HuH-7.5 (cell line): ENCODE data around the gene TAF8.
"Not testable (repeated sequence)": the region's sequence is repeated elsewhere in the genome, so short reads cannot be mapped to it uniquely, and the experiment has no call there.

ENCODE experiments used
- DNase-seq: peaks from one replicate; pipeline ENCODE4 v3.0.0; 2011; ENCODE audit warnings: low spot score

Gene TAF8, protein sequence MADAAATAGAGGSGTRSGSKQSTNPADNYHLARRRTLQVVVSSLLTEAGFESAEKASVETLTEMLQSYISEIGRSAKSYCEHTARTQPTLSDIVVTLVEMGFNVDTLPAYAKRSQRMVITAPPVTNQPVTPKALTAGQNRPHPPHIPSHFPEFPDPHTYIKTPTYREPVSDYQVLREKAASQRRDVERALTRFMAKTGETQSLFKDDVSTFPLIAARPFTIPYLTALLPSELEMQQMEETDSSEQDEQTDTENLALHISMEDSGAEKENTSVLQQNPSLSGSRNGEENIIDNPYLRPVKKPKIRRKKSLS

DNA sequence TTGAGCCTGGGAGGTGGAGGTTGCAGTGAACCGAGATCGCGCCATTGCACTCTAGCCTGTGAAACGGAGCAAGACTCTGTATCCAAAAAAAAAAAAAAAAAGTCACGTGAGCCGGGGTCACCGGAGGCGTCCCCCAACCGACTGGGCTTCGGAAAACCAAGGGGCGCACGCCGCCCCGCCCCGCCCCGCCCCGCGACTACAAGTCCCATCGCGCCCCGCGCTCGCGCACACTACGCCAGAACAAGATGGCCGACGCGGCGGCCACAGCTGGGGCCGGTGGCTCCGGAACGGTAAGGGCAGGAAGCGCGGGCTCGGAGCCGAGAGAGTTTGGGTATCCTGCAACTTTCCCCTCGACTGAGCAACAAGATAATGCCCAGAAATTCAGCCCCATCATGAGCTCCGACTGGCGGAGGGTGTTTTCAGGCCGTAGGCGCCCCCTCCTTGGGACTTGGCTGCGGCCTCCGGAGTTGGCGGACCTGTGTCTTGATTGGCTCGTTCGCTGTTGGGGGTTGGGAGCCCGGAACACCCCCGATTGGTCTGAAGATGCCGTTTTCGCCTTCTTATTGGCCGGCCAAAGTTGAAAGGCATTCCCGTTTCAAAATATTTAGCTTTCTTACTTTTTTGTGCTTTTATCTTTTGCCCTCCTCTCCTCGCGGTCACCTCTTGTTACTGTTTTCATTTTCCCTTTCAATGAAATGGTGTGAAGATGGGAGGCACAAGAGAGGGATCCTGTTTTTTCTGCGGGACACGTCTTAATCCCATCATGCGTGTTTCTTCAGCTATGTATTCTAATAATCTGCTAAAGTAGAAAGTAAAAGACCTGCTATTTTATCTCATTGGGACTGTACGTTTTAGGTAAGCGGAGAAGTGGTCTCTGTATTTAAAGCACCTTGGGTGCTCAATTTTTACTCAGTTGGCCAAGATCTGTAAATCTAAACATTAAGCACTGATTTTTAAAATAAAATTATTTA, at the start of gene TAF8:
TSS of gene TAF8 (plus strand) at position 228 of the 971 bp plus-strand sequence. CDS start at position 246, 18 bp downstream.
- peak; percentile 91 for DNase-seq

- no peak for DNase-seq
These were observed 48.8 kb upstream of the TAF8 start for GRCh38 chr6:42001506-42001905.

DNA sequence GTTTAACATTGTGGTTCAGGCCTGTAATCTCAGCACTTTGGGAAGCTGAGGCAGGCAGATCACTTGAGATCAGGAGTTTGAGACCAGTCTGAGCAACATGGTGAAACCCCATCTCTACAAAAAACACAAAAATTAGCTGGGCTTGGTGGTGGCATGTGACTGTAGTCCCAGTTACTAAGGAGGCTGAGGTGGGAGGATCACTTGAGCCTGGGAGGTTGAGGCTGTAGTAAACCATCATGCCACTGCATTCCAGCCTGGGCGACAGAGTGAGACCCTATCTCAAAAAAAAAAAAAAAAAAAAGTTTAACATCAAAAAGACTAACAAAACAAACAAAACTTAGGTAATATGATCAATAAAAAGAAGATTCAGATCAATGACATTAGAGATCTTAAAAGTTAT, 46.7 kb upstream of the TAF8 start:
- not testable (repeated sequence) for DNase-seq

- no peak for DNase-seq
These were observed 42.8 kb upstream of the TAF8 start for GRCh38 chr6:42007286-42008137.

DNA sequence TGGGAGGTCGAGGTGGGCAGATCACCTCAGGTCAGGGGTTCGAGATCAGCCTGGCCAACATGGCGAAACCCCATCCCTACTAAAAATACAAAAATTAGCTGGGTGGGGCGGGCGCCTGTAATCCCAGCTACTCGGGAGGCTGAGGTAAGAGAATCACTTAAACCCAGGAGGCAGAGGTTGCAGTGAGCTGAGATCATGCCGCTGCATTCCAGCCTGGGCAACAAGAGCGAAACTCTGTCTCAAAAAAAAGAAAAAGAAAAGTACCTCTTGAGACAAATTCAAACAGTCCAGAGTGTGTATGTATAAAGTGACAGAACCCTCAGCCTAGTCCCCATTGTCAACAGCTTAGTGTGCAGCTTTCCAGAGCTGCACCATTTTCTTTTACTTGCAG, 42.2 kb upstream of the TAF8 start:
- not testable (repeated sequence) for DNase-seq

DNA sequence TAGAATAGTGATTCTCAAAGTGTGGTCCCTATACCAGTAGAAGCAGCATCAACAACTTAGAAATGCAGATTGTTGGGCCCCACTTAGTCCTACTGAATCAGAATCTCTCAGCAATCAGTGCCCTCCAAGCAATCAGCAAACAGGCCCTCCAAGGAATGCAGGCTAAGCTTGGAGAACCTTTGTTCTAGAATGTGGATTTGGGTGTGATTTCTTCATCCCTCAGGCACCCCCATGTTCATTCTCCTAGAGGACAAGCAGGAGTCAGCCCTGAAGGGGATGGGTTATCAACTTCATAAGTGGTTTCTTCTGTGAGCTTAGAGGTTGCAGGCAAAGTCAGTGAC, 40.5 kb upstream of the TAF8 start:
- no peak for DNase-seq

DNA sequence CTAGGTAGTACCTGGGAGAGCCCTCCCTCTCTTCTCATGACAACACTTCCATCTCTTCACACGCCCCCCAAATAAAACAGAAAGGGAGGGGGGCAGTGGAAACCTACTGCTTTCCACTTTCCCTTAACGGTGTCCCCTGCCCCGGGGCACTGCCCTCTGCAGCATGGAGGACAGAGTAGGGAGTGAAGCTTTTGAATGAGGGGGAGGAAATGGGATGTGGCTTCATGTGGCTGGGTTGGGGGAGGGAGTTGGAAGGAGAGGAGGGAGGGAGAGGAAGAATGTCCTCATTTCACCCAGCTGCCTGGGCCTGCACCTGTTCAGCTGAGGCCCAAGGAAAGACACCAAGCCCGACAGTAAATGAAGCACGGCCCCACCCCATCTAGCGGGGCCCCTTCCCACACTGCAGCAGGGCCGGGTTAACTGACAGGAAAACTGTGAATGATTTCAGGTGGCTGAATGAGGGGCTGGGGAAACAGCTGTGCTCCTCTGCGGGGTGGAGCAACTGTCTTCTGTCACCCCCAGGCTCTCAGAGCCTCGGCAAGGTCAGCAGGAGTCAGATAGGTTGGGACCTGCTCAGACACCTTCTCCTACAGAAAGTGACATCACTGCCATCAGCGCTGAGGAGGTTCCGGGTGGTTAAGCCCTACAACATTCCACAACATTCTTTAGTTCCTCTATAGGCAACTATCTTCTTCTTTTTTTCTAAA, 40.0 kb upstream of the TAF8 start:
- no peak for DNase-seq

GRCh38 chr6:42010909-42011308, 39.4 kb upstream of the TAF8 start:
- no peak for DNase-seq

DNA sequence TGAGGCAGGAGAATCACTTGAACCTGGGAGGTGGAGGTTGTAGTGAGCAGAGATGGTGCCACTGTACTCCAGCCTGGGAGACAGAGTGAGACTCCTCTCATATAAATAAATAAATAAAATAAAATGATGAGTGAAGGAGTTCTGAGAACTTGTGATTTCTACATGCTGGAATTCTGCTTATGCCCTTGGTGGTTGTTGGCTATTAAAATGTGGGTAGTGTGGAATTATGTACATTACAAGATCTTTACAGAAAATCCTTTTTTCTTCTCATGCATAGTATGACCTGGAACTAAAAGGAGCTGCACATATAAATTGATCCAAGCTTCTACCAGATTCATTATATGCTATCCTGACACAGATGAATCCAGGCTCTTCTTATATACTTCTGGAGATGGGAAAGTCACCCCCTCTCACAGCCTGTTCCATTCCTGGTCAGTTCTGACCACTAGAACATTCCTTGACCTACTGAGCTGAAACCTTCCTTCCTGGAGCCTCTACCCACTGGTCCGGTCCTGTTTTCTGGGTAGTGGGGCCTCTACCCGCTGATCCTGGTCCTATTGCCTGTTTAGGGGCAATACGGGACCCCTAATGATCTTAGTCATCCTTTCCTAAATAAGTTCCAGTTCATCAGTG, 37.7 kb upstream of the TAF8 start:
- no peak for DNase-seq

- DNase-seq, result no peak
These were observed 37.2 kb upstream of the TAF8 start for GRCh38 chr6:42013134-42013516.

- DNase-seq, result no peak
These were observed 33.2 kb upstream of the TAF8 start for GRCh38 chr6:42017021-42017643.

- no peak for DNase-seq
These were observed 29.4 kb upstream of the TAF8 start for GRCh38 chr6:42020967-42021366.

DNA sequence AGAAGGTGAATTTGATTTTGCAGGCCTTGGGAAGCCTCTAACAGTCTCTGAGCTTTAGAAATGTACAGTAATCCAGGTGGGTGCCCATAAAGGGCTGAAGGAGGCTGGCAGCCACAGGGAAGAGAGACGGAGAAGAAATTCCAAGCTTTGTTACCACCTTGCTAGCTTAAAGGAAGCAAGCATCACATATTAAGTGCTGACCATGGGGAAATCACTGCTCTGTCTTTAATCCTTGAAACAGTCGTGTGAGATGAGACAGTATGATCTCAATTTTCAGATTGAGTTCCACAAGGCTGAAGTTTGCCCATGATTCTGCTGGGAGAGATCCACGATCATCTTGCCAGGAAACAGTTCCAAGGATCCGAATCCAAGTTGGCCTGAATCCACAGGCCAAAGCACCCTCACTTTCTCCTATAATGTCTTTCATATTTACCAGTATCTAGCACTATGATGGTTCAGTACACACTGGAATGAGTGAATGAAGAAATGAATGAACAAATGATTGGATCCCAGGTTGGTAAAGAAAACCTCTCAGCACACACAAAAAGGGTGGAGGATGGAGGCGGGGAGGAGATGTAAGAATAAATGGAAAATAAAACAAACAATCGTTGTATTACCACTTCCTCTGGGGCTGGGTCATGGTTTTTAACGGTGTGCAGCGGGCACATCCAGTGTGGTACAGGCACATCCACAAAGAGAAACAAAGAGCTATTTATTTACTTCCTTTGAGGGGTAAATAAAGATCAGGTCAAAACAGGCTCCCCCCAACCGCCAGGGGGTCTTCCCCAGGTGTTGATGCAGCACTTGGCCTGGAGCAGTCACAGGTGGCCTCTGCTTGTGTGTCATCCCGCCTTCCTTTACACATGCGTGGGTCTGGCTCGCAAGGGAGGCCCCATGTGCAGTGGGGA, 28.2 kb upstream of the TAF8 start:
- no peak for DNase-seq

DNA sequence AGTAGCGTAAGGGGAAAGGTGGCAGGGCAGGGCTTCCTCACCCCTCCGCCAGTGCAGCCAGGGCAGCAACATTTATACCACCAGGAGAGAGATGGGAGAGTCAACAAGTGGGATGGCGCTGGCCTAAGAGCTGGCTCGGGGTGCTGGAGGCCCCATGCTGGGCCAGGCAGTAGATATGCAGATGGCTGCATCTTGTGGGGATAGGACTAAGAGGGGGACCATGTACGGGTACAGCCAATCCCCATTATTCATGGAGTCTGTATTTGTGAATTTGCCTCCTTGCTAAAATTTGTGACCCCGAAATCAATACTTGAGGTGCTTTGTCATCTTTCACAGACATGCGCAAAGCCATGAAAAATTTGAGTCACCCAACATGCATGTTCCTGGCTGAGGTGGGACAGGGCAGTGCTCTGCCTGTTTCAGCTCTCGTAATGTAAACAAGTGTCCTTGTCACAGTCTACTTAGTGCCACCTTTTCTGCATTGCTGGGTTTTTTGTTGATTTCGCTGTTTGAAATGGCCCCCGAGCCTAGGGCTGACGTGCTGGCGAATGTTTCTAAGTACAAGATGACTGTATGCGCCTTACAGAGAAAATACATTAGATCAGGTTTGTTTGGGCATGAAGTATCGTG, 27.5 kb upstream of the TAF8 start:
- no peak for DNase-seq

GRCh38 chr6:42025066-42025844, 25.1 kb upstream of the TAF8 start:
- DNase-seq, result no peak

DNA sequence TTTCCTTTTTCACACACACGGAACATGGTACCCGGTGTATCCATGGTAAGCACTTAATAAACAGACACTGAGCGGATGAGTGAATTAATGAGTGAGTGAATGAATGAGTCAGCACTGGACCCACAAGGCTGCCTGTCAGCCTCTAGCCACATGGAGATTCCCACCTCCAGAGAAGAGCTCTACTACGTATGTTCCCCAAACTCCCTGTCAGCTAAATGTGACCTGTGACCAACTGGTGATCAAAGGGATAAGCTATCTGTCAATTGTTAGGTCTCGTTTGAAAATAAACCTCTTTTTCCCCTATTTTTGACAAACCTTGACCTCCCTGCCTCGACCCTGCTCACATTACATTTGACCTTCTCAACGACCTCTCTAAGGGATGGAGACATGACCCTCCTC, 24.5 kb upstream of the TAF8 start:
- DNase-seq, result no peak

- no peak for DNase-seq
These were observed 23.8 kb upstream of the TAF8 start for GRCh38 chr6:42026540-42026939.
